ENCODE measurements around the gene TLK1.

DNA sequence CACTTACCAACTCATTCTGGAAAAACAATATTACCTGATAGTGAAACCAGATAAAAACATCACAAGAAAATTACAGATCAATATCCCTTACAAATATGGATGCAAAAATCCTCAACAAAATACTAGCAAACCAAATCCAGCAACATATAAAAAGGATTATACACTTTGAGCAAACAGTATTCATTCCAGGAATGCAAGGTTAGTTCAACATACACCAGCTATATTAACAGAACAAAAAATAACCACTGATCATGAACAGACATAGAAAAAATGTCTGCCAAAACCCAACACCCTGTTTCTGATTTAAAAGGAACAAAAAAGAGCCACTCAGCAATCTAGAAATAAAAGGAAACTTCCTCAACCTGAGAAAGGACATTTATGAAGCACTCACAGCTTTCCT, 62.1 kb downstream of the TLK1 start:
- TF ChIP-seq SP2 (IDR thresholded peaks at IDR 0.05; ENCODE audit: extremely low read depth, low read depth, low read length, poor library complexity, severe bottlenecking), result no peak
- TF ChIP-seq CBX5 (IDR thresholded peaks at IDR 0.05; ENCODE audit: borderline replicate concordance, low read depth), result no peak
- TF ChIP-seq DMBX1 (CRISPR knock-in tag; IDR thresholded peaks at IDR 0.05; ENCODE audit: borderline replicate concordance), result no peak
- no peak for TF ChIP-seq EZH2 (IDR thresholded peaks at IDR 0.05; ENCODE audit: borderline replicate concordance, low read depth, low read length)
- TF ChIP-seq YY1 (IDR thresholded peaks at IDR 0.05; ENCODE audit: borderline replicate concordance in 1 of 3, control insufficient read depth in 1 of 3, extremely low read depth in 1 of 3, insufficient read depth in 3 of 3, insufficient read length in 1 of 3, insufficient replicate concordance in 2 of 3, low read depth in 1 of 3, low read length in 2 of 3), result no peak
- TF ChIP-seq, protein P1, sequence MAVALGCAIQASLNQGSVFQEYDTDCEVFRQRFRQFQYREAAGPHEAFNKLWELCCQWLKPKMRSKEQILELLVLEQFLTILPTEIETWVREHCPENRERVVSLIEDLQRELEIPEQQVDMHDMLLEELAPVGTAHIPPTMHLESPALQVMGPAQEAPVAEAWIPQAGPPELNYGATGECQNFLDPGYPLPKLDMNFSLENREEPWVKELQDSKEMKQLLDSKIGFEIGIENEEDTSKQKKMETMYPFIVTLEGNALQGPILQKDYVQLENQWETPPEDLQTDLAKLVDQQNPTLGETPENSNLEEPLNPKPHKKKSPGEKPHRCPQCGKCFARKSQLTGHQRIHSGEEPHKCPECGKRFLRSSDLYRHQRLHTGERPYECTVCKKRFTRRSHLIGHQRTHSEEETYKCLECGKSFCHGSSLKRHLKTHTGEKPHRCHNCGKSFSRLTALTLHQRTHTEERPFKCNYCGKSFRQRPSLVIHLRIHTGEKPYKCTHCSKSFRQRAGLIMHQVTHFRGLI (CRISPR knock-in tag; IDR thresholded peaks at IDR 0.05), result no peak
- TF ChIP-seq SRF (CRISPR knock-in tag; IDR thresholded peaks at IDR 0.05), result no peak
- TF ChIP-seq, protein P2, sequence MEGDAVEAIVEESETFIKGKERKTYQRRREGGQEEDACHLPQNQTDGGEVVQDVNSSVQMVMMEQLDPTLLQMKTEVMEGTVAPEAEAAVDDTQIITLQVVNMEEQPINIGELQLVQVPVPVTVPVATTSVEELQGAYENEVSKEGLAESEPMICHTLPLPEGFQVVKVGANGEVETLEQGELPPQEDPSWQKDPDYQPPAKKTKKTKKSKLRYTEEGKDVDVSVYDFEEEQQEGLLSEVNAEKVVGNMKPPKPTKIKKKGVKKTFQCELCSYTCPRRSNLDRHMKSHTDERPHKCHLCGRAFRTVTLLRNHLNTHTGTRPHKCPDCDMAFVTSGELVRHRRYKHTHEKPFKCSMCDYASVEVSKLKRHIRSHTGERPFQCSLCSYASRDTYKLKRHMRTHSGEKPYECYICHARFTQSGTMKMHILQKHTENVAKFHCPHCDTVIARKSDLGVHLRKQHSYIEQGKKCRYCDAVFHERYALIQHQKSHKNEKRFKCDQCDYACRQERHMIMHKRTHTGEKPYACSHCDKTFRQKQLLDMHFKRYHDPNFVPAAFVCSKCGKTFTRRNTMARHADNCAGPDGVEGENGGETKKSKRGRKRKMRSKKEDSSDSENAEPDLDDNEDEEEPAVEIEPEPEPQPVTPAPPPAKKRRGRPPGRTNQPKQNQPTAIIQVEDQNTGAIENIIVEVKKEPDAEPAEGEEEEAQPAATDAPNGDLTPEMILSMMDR (IDR thresholded peaks at IDR 0.05 in 2 of 3, conservative IDR thresholded peaks at IDR 0.05 in 1 of 3; ENCODE audit: insufficient read depth in 2 of 3, low read depth in 1 of 3, low read length in 3 of 3), result no peak
- TF ChIP-seq MYBL2 (IDR thresholded peaks at IDR 0.05; ENCODE audit: low read depth), result no peak
- no peak for TF ChIP-seq MYBL2 (CRISPR knock-in tag; IDR thresholded peaks at IDR 0.05; ENCODE audit: borderline replicate concordance)

All from K562 (cell line).